Endothelial cell of umbilical vein (primary cell): ENCODE measurements around the gene TRIM49D1. TPM values are rescaled to one million over a fixed set of nuclear protein-coding genes. Genes with fewer than 3 reads are reported as not detected.
A peak's percentile ranks its signal among the peaks of the same experiment; 100 is the strongest.
"Not testable (repeated sequence)": the region's sequence is repeated elsewhere in the genome, so short reads cannot be mapped to it uniquely, and the experiment has no call there.

ENCODE experiments used
- BruUV-seq: library from RNA; stranded (reverse); fragments of 400-500 nt; replicated peaks from 2 replicates; lab custom pipeline; 2021; lab: Mats Ljungman, UMichigan
- CTCF ChIA-PET: fragments of 300-600, 350-600 bp; sonication (Branson Sonifier 250); formaldehyde crosslinking; loops from one replicate; lab custom pipeline; 2021; ENCODE audit warnings: antibody characterized with exemption, inconsistent platforms; lab: Charles Lee
- POLR2A ChIA-PET: fragments of 300-600, 350-600 bp; sonication (Branson Sonifier 250); formaldehyde crosslinking; loops from one replicate; lab custom pipeline; 2021; ENCODE audit warnings: antibody characterized with exemption, inconsistent platforms; lab: Charles Lee
- DNase-seq: peaks from one replicate; pipeline ENCODE4 v3.0.0-alpha.2; 2011; ENCODE audit warnings: low read depth, low spot score
- FAIRE-seq: peaks from 2 replicates; lab custom pipeline; 2011; peaks lifted over from hg19 to GRCh38; lab: Jason Lieb, UNC
- H2AFZ ChIP-seq: 2 replicates; pipeline ENCODE4 v1.6.0; 2012; ENCODE audit warnings: low read depth, low read length, control low read depth, inconsistent platforms
- H3K27ac ChIP-seq: 2 replicates; pipeline ENCODE4 v1.5.1; 2011; ENCODE audit warnings: low read depth, mild to moderate bottlenecking, control low read depth, low read length, moderate library complexity; ENCODE audit not compliant: insufficient read depth
- H3K27me3 ChIP-seq, 2 experiments: 2 replicates each; pipeline versions ENCODE4 v1.6.0 to v1.6.1; 2011; ENCODE audit warnings: low read length in 2 of 2, mixed read lengths in 1 of 2; ENCODE audit not compliant: control insufficient read depth in 2 of 2, insufficient read depth in 2 of 2
- H3K36me3 ChIP-seq, 2 experiments: 2 replicates in 1 of 2; 3 replicates in 1 of 2; pipeline ENCODE4 v1.5.1; 2011; ENCODE audit warnings: low read length in 2 of 2, mild to moderate bottlenecking in 1 of 2, moderate library complexity in 1 of 2; ENCODE audit not compliant: control insufficient read depth in 2 of 2, insufficient read depth in 2 of 2; ENCODE audit errors: extremely low read depth in 1 of 2
- H3K4me1 ChIP-seq: 3 replicates; pipeline ENCODE4 v1.5.1; 2011; ENCODE audit warnings: mild to moderate bottlenecking, low read length; ENCODE audit not compliant: control insufficient read depth, insufficient read depth; ENCODE audit errors: extremely low read depth
- H3K4me2 ChIP-seq: 2 replicates; pipeline ENCODE4 v1.6.1; 2011; ENCODE audit warnings: low read length, control low read depth, mixed read lengths; ENCODE audit not compliant: insufficient read depth
- H3K4me3 ChIP-seq, 3 experiments: fragments of 200-600 bp in 1 of 3; sonication (generic), shearing (Covaris generic) in 1 of 3; replicated peaks in 1 of 3; 2 replicates each; pipeline ENCODE4 v1.5.1; 2011 to 2016; ENCODE audit warnings: control low read depth in 3 of 3, low read length in 3 of 3, mild to moderate bottlenecking in 2 of 3, inconsistent platforms in 1 of 3, low read depth in 1 of 3, moderate library complexity in 1 of 3; ENCODE audit not compliant: insufficient read depth in 1 of 3
- H3K79me2 ChIP-seq: 2 replicates; pipeline ENCODE4 v1.6.0; 2012; ENCODE audit warnings: low read length, inconsistent platforms; ENCODE audit not compliant: control insufficient read depth, insufficient read depth
- H3K9ac ChIP-seq: replicated peaks from 2 replicates; pipeline ENCODE3; 2011; ENCODE audit warnings: low read length, control low read depth; ENCODE audit not compliant: insufficient read depth; ENCODE audit errors: extremely low read depth
- H3K9me1 ChIP-seq: replicated peaks from 3 replicates; pipeline ENCODE4 v1.6.0; 2011; ENCODE audit warnings: mild to moderate bottlenecking, low read length; ENCODE audit not compliant: control insufficient read depth, insufficient read depth; ENCODE audit errors: extremely low read depth
- H3K9me3 ChIP-seq: replicated peaks from 2 replicates; pipeline ENCODE4 v1.5.1; 2012; ENCODE audit warnings: low read length, inconsistent platforms; ENCODE audit not compliant: control insufficient read depth, insufficient read depth
- H4K20me1 ChIP-seq: replicated peaks from 2 replicates; pipeline ENCODE3; 2011; ENCODE audit warnings: mild to moderate bottlenecking, low read length; ENCODE audit not compliant: control insufficient read depth, insufficient read depth; ENCODE audit errors: extremely low read depth
- dilution Hi-C: fragments of 300-500 bp; cut with MboI; formaldehyde crosslinking; loops from one replicate; pipeline ENCODE4 v1.15.0; 2019; ENCODE audit warnings: low sequenced_read_pairs; ENCODE audit not compliant: extremely low pct_ligation_motif_present
- intact Hi-C: fragments of 100-400 bp; cut with micrococcal nuclease; formaldehyde crosslinking; loops from one replicate; pipeline ENCODE4 v1.10.0; 2022
- polyA plus RNA-seq, 4 experiments: library from polyadenylated mRNA; depleted of rRNA in 3 of 4; stranded (reverse) in 3 of 4; unstranded in 1 of 4; fragments of >200 nt; gene quantifications; 2 replicates each; pipeline versions ENCODE4 v1.2.1 to v1.2.3, GENCODE V29; 2011 to 2012; ENCODE audit warnings: missing spikeins in 1 of 4
- total RNA-seq: library from RNA; stranded (reverse); gene quantifications from 2 replicates; pipeline ENCODE4 v1.2.3, GENCODE V29; 2021

The TRIM49D1 gene
- total and polyA plus RNA-seq, 2 donors (not counting 3 experiments of a cell fraction or from before 2014, with no cell fraction given): not detected

DNA sequence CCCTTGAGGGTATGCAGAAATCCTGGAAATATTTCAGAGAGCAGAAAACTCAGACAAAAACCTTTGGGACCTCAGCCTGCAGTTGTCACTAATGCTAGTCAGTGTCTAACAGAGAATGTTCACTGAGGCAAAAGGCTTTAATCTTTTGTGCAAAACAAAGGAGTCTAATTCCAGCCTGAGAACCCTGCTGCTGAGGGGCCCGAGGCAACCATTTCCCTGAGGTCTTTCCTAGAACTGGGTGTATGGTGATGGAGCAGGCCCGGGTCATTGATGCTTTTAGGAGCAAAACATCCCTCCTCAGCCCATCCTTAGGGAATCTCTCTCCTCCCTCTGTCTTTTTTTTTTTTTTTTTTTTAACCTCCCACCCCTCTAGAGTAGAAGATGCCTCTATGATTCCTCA lies 49.5 kb downstream of the TRIM49D1 start:
- H3K79me2 ChIP-seq, BruUV-seq, dilution Hi-C loops, intact Hi-C loops, H3K9ac ChIP-seq, H3K4me1 ChIP-seq, H4K20me1 ChIP-seq, H3K9me1 ChIP-seq, DNase-seq, CTCF ChIA-PET, POLR2A ChIA-PET, H3K4me2 ChIP-seq, H3K27me3 ChIP-seq, FAIRE-seq, H2AFZ ChIP-seq, H3K9me3 ChIP-seq, H3K27ac ChIP-seq, H3K36me3 ChIP-seq, H3K4me3 ChIP-seq: not testable (repeated sequence)

DNA sequence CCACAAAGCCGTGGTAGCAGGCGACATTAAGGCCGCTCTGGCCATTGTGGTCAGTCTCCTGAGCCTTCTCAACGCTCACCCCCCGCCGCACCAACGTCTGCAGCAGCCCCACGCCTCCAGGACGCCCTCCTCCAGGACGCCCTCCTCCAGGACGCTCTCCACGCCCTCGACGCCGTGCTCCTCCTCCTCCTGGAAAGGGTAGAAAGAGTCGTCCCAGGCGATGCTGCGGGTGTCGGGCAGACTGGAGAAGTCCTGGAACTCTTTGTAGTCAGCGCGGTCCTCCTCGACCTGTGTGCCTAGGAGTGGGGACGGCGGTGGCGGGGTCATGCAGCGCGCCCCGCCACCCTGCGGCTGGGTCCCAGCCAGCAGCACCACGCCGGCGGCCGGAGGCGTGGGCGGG lies 56.8 kb downstream of the TRIM49D1 start:
- FAIRE-seq, H3K9me1 ChIP-seq, H3K79me2 ChIP-seq, H3K9ac ChIP-seq, H3K4me1 ChIP-seq, dilution Hi-C loops, CTCF ChIA-PET, H4K20me1 ChIP-seq, H2AFZ ChIP-seq, H3K27ac ChIP-seq, H3K9me3 ChIP-seq, DNase-seq, H3K4me2 ChIP-seq, BruUV-seq, H3K4me3 ChIP-seq, H3K36me3 ChIP-seq, intact Hi-C loops, H3K27me3 ChIP-seq, POLR2A ChIA-PET: not testable (repeated sequence)

DNA sequence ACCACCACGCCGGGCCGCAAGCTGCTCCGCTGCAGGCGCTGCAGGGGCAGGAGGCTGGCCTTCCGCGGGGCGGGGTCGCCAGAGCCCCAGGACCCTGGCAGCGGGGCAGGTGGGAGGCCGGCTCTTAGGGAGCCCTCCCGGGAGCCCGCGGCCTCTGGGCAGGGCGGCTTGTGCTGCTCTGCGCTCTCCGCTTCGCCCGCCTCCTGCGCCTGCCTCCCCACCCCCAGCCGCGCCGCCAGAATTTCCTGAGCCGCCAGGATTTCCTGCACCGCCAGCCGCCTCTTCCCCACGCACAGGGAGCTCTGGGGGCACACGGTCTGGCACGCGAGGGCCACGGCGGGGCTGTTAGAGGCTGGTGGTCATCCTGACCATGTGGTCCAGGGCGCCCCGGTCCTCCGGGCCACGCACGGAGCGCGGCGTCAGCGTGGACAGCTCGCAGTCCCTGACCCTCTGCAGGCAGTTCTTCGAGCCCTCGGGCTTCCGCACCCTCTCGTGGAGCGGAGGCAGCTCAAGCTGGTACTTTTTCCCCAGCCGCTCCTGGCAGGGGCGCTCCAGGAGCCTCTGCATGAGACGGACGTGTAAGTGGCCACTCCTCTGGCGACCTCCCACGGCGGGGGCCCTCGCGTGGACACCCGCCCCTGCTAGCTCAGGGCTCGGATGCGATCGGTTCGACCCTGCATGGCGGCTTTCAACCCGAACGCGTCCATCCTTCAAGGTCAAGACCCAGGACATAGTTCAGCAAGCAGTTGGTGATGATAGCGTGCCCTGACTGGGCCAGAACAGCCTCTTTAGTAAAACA lies 57.9 kb downstream of the TRIM49D1 start:
- peak overlapping the region in 1 of 3 experiments; percentile 21 for H3K4me3 ChIP-seq
- H3K27ac ChIP-seq, POLR2A ChIA-PET, H3K9ac ChIP-seq, H3K4me2 ChIP-seq, H3K4me1 ChIP-seq, CTCF ChIA-PET, intact Hi-C loops, H3K9me1 ChIP-seq, FAIRE-seq, H3K27me3 ChIP-seq, H3K79me2 ChIP-seq, H4K20me1 ChIP-seq, H3K36me3 ChIP-seq, dilution Hi-C loops, H3K9me3 ChIP-seq, BruUV-seq: not testable (repeated sequence)
- peak overlapping the region; percentile 80 for H2AFZ ChIP-seq
- DNase-seq: peak; percentile 15
